Hepatocyte (in vitro differentiated cells): ENCODE results near the gene C1QTNF3.

ENCODE experiments used
- EZH2 ChIP-seq: fragments of 200-600 bp; sonication (generic); IDR thresholded peaks from 2 replicates; pipeline ENCODE4 v1.6.1; 2016; ENCODE audit warnings: antibody characterized with exemption, mild to moderate bottlenecking, borderline replicate concordance
- EZH2phosphoT487 ChIP-seq: fragments of 200-600 bp; sonication (generic); IDR thresholded peaks from one replicate; pipeline ENCODE4 v1.6.1; 2018; ENCODE audit warnings: antibody characterized with exemption, mild to moderate bottlenecking, low read depth, moderate library complexity; ENCODE audit not compliant: unreplicated experiment, severe bottlenecking
- TF ChIP-seq, protein P1 (sequence below): fragments of 200-600 bp; sonication (generic); IDR thresholded peaks from 2 replicates; pipeline ENCODE4 v1.5.1; 2016; ENCODE audit warnings: antibody characterized with exemption, mild to moderate bottlenecking; ENCODE audit not compliant: poor library complexity

DNA sequence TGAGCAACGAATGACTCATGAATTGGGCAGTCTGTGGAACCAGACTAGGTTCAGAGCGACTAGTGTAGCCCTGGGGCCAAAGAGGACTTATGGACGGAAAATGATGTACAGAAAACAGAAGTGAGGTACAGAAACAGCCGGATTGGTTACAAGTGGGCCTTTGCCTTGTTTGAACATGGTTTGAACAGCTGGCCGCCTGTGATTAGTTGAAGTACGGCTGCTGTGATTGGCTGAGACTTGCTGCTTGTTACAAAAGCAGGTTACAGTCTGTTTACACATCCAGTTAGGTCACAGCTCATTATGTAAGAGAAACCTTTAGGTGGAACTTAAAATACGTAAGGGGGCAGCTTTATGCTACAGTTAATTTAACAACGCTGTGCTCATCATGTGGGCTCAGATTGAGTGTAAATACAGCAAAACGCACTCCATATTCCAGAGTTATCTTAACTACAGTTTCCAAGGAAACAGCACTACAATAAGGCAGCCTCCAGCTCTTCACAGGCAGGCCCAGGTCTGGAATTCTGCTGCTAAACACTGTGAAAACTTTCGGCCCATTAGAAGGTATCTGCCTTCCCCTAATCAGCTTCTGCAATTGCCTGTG lies 41.7 kb downstream of the C1QTNF3 start:
- TF ChIP-seq, protein P1, sequence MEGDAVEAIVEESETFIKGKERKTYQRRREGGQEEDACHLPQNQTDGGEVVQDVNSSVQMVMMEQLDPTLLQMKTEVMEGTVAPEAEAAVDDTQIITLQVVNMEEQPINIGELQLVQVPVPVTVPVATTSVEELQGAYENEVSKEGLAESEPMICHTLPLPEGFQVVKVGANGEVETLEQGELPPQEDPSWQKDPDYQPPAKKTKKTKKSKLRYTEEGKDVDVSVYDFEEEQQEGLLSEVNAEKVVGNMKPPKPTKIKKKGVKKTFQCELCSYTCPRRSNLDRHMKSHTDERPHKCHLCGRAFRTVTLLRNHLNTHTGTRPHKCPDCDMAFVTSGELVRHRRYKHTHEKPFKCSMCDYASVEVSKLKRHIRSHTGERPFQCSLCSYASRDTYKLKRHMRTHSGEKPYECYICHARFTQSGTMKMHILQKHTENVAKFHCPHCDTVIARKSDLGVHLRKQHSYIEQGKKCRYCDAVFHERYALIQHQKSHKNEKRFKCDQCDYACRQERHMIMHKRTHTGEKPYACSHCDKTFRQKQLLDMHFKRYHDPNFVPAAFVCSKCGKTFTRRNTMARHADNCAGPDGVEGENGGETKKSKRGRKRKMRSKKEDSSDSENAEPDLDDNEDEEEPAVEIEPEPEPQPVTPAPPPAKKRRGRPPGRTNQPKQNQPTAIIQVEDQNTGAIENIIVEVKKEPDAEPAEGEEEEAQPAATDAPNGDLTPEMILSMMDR = no peak
- no peak for TF ChIP-seq EZH2
- no peak for TF ChIP-seq EZH2phosphoT487
